ENCODE measurements around the gene SLC25A39. TPM values are rescaled to one million over a fixed set of nuclear protein-coding genes. Genes with fewer than 3 reads are reported as not detected.

Gene SLC25A39
- total and polyA plus RNA-seq, 9 of the 15 experiments (the other 6 are each of a cell fraction or from before 2014, with no cell fraction given), result 4.8 to 267 (median 140) TPM

DNA sequence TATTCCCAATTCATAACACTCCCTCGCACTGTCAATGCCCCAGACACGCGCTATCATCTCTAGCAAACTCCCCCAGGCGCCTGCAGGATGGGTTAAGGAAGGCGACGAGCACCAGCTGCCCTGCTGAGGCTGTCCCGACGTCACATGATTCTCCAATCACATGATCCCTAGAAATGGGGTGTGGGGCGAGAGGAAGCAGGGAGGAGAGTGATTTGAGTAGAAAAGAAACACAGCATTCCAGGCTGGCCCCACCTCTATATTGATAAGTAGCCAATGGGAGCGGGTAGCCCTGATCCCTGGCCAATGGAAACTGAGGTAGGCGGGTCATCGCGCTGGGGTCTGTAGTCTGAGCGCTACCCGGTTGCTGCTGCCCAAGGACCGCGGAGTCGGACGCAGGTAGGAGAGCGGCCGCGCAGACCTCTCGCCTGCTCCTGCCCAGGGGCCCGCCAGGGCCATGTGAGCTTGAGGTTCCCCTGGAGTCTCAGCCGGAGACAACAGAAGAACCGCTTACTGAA lies 20.4 kb upstream of the SLC25A39 start, which contains the start of gene GRN (continued):
- no peak for TF ChIP-seq EWSR1 (IDR thresholded peaks at IDR 0.05; ENCODE audit: borderline replicate concordance, low read depth, partially characterized antibody)
- no peak for TF ChIP-seq PHTF2 (CRISPR knock-in tag; IDR thresholded peaks at IDR 0.05)
- no peak for TF ChIP-seq KDM2B (CRISPR knock-in tag; IDR thresholded peaks at IDR 0.05)
- no peak for TF ChIP-seq NBN (IDR thresholded peaks at IDR 0.05; ENCODE audit: low read depth)
- TF ChIP-seq, protein P1, sequence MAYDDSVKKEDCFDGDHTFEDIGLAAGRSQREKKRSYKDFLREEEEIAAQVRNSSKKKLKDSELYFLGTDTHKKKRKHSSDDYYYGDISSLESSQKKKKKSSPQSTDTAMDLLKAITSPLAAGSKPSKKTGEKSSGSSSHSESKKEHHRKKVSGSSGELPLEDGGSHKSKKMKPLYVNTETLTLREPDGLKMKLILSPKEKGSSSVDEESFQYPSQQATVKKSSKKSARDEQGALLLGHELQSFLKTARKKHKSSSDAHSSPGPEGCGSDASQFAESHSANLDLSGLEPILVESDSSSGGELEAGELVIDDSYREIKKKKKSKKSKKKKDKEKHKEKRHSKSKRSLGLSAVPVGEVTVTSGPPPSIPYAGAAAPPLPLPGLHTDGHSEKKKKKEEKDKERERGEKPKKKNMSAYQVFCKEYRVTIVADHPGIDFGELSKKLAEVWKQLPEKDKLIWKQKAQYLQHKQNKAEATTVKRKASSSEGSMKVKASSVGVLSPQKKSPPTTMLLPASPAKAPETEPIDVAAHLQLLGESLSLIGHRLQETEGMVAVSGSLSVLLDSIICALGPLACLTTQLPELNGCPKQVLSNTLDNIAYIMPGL (CRISPR knock-in tag; IDR thresholded peaks at IDR 0.05), result no peak
- no peak for TF ChIP-seq MYNN (IDR thresholded peaks at IDR 0.05)
- TF ChIP-seq MYNN (CRISPR knock-in tag; IDR thresholded peaks at IDR 0.05), result no peak
- peak; percentile 81 for TF ChIP-seq RBM25 (IDR thresholded peaks at IDR 0.05; ENCODE audit: low read depth, low read length, severe bottlenecking)
- no peak for TF ChIP-seq CREBBP (IDR thresholded peaks at IDR 0.05; ENCODE audit: low read depth, low read length)
- TF ChIP-seq COPS2 (conservative IDR thresholded peaks at IDR 0.05), result no peak
- no peak for TF ChIP-seq SMAD1 (IDR thresholded peaks at IDR 0.05; ENCODE audit: low read depth, low read length, partially characterized antibody)
- TF ChIP-seq, protein P2, sequence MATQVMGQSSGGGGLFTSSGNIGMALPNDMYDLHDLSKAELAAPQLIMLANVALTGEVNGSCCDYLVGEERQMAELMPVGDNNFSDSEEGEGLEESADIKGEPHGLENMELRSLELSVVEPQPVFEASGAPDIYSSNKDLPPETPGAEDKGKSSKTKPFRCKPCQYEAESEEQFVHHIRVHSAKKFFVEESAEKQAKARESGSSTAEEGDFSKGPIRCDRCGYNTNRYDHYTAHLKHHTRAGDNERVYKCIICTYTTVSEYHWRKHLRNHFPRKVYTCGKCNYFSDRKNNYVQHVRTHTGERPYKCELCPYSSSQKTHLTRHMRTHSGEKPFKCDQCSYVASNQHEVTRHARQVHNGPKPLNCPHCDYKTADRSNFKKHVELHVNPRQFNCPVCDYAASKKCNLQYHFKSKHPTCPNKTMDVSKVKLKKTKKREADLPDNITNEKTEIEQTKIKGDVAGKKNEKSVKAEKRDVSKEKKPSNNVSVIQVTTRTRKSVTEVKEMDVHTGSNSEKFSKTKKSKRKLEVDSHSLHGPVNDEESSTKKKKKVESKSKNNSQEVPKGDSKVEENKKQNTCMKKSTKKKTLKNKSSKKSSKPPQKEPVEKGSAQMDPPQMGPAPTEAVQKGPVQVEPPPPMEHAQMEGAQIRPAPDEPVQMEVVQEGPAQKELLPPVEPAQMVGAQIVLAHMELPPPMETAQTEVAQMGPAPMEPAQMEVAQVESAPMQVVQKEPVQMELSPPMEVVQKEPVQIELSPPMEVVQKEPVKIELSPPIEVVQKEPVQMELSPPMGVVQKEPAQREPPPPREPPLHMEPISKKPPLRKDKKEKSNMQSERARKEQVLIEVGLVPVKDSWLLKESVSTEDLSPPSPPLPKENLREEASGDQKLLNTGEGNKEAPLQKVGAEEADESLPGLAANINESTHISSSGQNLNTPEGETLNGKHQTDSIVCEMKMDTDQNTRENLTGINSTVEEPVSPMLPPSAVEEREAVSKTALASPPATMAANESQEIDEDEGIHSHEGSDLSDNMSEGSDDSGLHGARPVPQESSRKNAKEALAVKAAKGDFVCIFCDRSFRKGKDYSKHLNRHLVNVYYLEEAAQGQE (IDR thresholded peaks at IDR 0.05; ENCODE audit: borderline replicate concordance), result peak; percentile 87
- TF ChIP-seq, protein P2 (CRISPR knock-in tag; IDR thresholded peaks at IDR 0.05; ENCODE audit: low read depth), result no peak
- no peak for TF ChIP-seq ZC3H4 (CRISPR knock-in tag; IDR thresholded peaks at IDR 0.05; ENCODE audit: borderline replicate concordance)
- TF ChIP-seq ZKSCAN1 (IDR thresholded peaks at IDR 0.05; ENCODE audit: low read depth, low read length), result 0 out of 2 replicates have a peak, but pooled peaks have one; percentile 19
- TF ChIP-seq, protein P3, sequence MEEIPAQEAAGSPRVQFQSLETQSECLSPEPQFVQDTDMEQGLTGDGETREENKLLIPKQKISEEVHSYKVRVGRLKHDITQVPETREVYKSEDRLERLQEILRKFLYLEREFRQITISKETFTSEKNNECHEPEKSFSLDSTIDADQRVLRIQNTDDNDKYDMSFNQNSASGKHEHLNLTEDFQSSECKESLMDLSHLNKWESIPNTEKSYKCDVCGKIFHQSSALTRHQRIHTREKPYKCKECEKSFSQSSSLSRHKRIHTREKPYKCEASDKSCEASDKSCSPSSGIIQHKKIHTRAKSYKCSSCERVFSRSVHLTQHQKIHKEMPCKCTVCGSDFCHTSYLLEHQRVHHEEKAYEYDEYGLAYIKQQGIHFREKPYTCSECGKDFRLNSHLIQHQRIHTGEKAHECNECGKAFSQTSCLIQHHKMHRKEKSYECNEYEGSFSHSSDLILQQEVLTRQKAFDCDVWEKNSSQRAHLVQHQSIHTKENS (CRISPR knock-in tag; IDR thresholded peaks at IDR 0.05), result no peak
- no peak; the same call in 1 of the 2 replicates for TF ChIP-seq HLTF (IDR thresholded peaks at IDR 0.05)
- no peak for TF ChIP-seq ZNF778 (CRISPR knock-in tag; IDR thresholded peaks at IDR 0.05)
- no peak for TF ChIP-seq ZNF695 (CRISPR knock-in tag; IDR thresholded peaks at IDR 0.05)
- TF ChIP-seq PTBP1 (IDR thresholded peaks at IDR 0.05; ENCODE audit: low read depth, low read length), result no peak
- no peak for TF ChIP-seq PHB2 (IDR thresholded peaks at IDR 0.05; ENCODE audit: low read depth)
